Activated T-helper 1 cell treated with anti-CD3 and anti-CD28 coated beads, Interleukin-12 subunit alpha, Interleukin-12 subunit beta, Interleukin-2, Interleukin-4 antibody, amounts not matched to agents 30 ng/mL and 10 ng/mL and 1 ng/mL, durations not matched to agents 14 hours and 24 hours and 36 hours (primary cell): ENCODE data around the gene IPMK. TPM values are rescaled to one million over a fixed set of nuclear protein-coding genes. Genes with fewer than 3 reads are reported as not detected.
"Not testable (repeated sequence)": the region's sequence is repeated elsewhere in the genome, so short reads cannot be mapped to it uniquely, and the experiment has no call there.

Experiments
- DNase-seq: peaks from one replicate; pipeline ENCODE4 v3.0.0; 2021; ENCODE audit warnings: low spot score
- H3K27ac Mint-ChIP-seq: one replicate; pipeline ENCODE4 v1.8.0; 2021; ENCODE audit warnings: mild to moderate bottlenecking, mixed read lengths
- H3K27me3 Mint-ChIP-seq: one replicate; pipeline ENCODE4 v1.8.0; 2022; ENCODE audit warnings: mild to moderate bottlenecking, moderate library complexity, mixed read lengths; ENCODE audit not compliant: insufficient read depth
- H3K36me3 Mint-ChIP-seq: one replicate; pipeline ENCODE4 v1.8.0; 2021; ENCODE audit warnings: low read depth, mixed read lengths
- H3K4me1 Mint-ChIP-seq: one replicate; pipeline ENCODE4 v1.8.0; 2021; ENCODE audit warnings: low read depth, mixed read lengths
- H3K4me3 Mint-ChIP-seq: one replicate; pipeline ENCODE4 v1.8.0; 2021; ENCODE audit warnings: mild to moderate bottlenecking, moderate library complexity, mixed read lengths
- H3K9me3 Mint-ChIP-seq: one replicate; pipeline ENCODE4 v1.8.0; 2021; ENCODE audit warnings: mixed read lengths
- intact Hi-C: fragments of 100-400 bp; cut with micrococcal nuclease; formaldehyde crosslinking; loops from one replicate; pipeline ENCODE4 v1.15.1; 2024
- total RNA-seq: library from RNA; stranded (reverse); gene quantifications from 2 replicates; pipeline ENCODE4 v1.2.3, GENCODE V29; 2022

Gene IPMK
- total RNA-seq, 1 donor from 2014 or later: 6.5 TPM

DNA sequence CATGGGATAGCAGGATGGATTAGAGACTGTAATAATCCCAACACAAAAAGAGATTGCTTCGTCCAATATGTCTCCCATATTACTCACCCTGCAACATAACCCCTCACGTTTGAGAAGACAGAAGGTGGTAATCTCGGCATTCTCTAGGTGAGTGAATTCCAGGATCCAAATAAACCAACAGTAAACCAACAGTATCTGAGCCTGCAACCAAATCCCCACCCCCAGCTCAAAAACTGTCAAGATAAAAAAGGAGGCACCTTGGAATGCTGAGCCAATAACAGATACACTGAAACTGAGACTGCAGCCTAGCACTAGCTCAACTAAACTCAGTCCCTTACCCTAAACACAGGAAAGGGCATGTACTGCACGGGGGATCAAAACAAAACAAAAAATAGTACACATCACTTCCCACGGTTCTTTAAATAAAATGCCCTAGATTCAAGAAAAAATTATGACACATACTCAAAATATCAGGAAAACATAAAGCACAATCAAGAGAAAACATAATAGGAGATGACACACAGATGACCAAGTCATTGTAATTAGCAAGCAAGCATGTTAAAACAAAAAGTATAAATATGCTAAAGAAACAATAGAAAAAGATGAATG lies 28.0 kb downstream of the IPMK start:
- no peak overlapping the region for H3K4me3 Mint-ChIP-seq
- no peak for DNase-seq
- peaks cover 43% of the 10 kb centered on the region for H3K4me1 Mint-ChIP-seq
- H3K27me3 Mint-ChIP-seq: peaks cover 2% of the 10 kb centered on the region
- peaks cover 33% of the 10 kb centered on the region for H3K36me3 Mint-ChIP-seq
- intact Hi-C loops: loop anchor here (2.0 kb wide), 1 partner anchor 15 kb away; no protein-coding TSS in a partner anchor
- peak overlapping the region; percentile 21 for H3K27ac Mint-ChIP-seq
- H3K9me3 Mint-ChIP-seq: peaks cover 10% of the 10 kb centered on the region

DNA sequence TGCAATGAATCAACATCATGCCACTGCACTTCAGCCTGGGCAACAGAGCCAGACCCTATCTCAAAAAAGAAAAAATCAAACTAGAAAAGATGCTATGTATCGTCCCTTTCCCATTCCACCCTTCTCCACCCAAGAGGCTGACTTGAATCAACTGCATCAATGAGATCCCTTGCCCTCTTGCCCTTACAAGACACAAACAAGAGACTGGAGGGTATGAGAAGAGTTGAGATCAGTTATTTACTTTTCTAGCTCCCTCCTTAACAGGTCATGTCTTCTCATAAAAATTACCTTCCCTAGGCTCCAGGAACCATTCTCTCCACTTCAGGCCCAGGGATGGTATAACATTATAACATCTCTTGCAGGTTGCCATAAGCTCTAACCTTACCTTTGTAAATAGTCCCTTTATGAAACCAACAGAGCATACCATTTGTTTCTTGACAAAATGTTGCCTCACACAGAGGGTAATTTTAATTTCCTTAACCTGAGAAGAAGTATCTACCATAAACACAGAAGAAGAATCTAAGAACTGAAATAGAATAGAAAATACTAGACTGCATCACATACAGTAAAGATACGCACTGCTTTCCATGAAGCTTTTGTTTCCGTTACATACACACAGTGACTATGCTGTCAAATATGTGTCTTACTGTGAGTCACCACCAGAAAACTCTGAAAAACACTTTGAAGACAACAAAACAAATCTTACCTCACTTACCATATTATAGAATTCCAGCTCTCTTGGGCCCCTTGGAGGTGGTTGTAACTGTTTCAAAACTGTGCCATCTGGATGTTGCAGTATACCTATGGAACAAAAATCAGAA lies 30.5 kb downstream of the IPMK start:
- Mint-ChIP-seq H3K27me3 (peaks cover 2% of the 10 kb centered on the region), H3K4me3 (no peak overlapping the region), H3K36me3 (peaks cover 54% of the 10 kb centered on the region), H3K9me3 (peaks cover 10% of the 10 kb centered on the region), H3K4me1 (peaks cover 43% of the 10 kb centered on the region), H3K27ac (peak overlapping the region; percentile 93)
- no peak for DNase-seq
- intact Hi-C loops: loop anchor here (1.0 kb wide), 2 partner anchors 29 to 45 kb away; no protein-coding TSS in a partner anchor

- H3K4me1 Mint-ChIP-seq, H3K27me3 Mint-ChIP-seq, intact Hi-C loops, H3K4me3 Mint-ChIP-seq, DNase-seq, H3K27ac Mint-ChIP-seq, H3K9me3 Mint-ChIP-seq: not testable (repeated sequence)
- peaks cover 41% of the 10 kb centered on the region for H3K36me3 Mint-ChIP-seq
These were observed 37.8 kb downstream of the IPMK start for GRCh38 chr10:58229856-58230255.

DNA sequence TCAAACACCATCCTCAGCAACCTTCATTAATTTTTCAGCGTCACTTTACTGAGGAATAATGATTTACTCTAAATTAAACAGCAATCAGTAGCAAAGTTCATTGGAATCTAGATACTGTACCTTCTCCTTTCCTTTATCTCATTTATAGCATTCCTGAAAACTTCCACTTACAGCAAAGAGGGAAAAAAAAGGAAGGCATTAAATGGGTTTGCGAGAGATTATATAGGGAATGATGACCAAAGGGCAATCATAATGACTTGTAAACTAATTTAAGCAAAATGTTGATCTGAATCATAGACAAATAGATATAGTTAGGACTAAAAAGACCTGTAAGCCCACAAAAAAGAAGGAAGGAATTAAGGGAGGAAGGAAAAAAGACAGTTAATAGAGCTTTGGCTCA lies 42.0 kb downstream of the IPMK start:
- H3K36me3 Mint-ChIP-seq: peaks cover 16% of the 10 kb centered on the region
- no peak overlapping the region for H3K27ac Mint-ChIP-seq
- no peak overlapping the region for H3K4me3 Mint-ChIP-seq

DNA sequence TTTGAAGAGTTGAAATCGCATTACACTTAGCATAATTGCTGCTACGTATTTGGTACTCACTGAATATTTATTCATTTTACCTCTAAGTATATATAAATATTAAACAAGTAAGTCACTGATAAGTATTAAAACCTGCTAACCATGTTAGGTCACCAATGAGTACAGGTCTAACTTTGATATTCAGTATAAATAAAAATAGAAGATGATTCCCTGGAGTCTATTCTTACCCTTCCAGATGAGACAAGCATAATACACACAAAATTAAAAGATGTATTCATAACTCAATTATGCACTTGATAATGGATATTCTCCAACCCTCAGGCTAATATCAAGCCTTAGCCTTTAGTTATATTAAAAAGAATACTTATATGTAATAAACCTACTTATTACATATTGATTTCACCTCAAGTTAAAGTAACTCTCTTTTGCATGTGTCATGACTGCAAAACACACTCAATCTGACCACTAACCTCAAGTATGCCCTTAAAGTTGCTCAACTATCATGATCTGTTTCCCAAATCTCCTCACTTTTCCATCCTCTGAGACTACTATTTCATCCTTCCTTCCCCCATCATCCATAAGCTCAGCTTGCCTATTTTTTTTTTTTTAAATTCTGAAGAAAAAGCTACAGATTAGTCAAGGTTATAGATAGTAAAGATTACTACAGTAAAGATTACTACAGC lies 46.8 kb downstream of the IPMK start:
- no peak overlapping the region for H3K4me3 Mint-ChIP-seq
- intact Hi-C loops: loop anchor here (5.0 kb wide), 1 partner anchor 41 kb away; no protein-coding TSS in a partner anchor
- no peaks in the 10 kb centered on the region for H3K4me1 Mint-ChIP-seq
- H3K27ac Mint-ChIP-seq: no peak overlapping the region
- H3K36me3 Mint-ChIP-seq: peaks cover 15% of the 10 kb centered on the region
- no peaks in the 10 kb centered on the region for H3K9me3 Mint-ChIP-seq
- no peaks in the 10 kb centered on the region for H3K27me3 Mint-ChIP-seq
- no peak for DNase-seq

More for the DNA sequence above, 42.0 kb downstream of the IPMK start:
- no peaks in the 10 kb centered on the region for H3K4me1 Mint-ChIP-seq
- no peaks in the 10 kb centered on the region for H3K27me3 Mint-ChIP-seq
- no peak for DNase-seq
- H3K9me3 Mint-ChIP-seq: no peaks in the 10 kb centered on the region
- intact Hi-C loops: no loop called here

- DNase-seq: no peak
- Mint-ChIP-seq H3K4me3 (no peak overlapping the region), H3K4me1 (no peaks in the 10 kb centered on the region), H3K9me3 (no peaks in the 10 kb centered on the region), H3K27ac (no peak overlapping the region), H3K27me3 (no peaks in the 10 kb centered on the region), H3K36me3 (peaks cover 11% of the 10 kb centered on the region)
- intact Hi-C loops: loop anchor here (5.0 kb wide), 1 partner anchor 42 kb away; no protein-coding TSS in a partner anchor
These were observed 47.8 kb downstream of the IPMK start for GRCh38 chr10:58219875-58220274.

- DNase-seq: no peak
- no peaks in the 10 kb centered on the region for H3K27me3 Mint-ChIP-seq
- intact Hi-C loops: no loop called here
- no peaks in the 10 kb centered on the region for H3K9me3 Mint-ChIP-seq
- no peak overlapping the region for H3K4me3 Mint-ChIP-seq
- H3K4me1 Mint-ChIP-seq: peaks cover 4% of the 10 kb centered on the region
- peaks cover 12% of the 10 kb centered on the region for H3K36me3 Mint-ChIP-seq
- H3K27ac Mint-ChIP-seq: no peak overlapping the region
These were observed 50.1 kb downstream of the IPMK start for GRCh38 chr10:58217612-58218011.

- peaks cover 7% of the 10 kb centered on the region for H3K4me1 Mint-ChIP-seq
- H3K27ac Mint-ChIP-seq: no peak overlapping the region
- H3K27me3 Mint-ChIP-seq: no peaks in the 10 kb centered on the region
- intact Hi-C loops: no loop called here
- no peaks in the 10 kb centered on the region for H3K9me3 Mint-ChIP-seq
- peaks cover 11% of the 10 kb centered on the region for H3K36me3 Mint-ChIP-seq
- DNase-seq: no peak
- no peak overlapping the region for H3K4me3 Mint-ChIP-seq
These were observed 55.1 kb downstream of the IPMK start for GRCh38 chr10:58212622-58213021.

GRCh38 chr10:58210160-58210559 lies 57.5 kb downstream of the IPMK start:
- Mint-ChIP-seq H3K27ac (no peak overlapping the region), H3K4me3 (no peak overlapping the region), H3K27me3 (no peaks in the 10 kb centered on the region), H3K9me3 (no peaks in the 10 kb centered on the region), H3K36me3 (peaks cover 14% of the 10 kb centered on the region), H3K4me1 (peaks cover 7% of the 10 kb centered on the region)
- DNase-seq: no peak
- intact Hi-C loops: no loop called here

DNA sequence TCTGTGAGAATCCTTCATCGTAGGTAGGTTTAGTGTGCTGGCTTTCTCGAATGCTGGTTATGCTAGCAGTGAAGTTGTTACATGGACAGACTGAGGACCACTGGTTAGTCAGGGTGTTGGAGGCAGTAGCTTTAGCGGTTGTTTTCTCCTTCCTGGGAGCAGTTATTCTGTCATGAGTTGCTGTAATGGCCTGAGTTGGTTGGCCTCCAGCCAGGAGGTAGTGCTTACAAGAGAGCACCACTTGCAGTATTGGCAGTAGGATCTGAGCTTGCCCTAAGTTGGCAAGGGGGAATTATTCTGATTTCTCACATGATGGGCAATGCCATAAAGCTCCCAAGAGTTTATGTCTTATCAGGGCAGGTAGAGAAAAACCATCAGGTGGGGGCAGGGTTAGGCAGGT lies 58.0 kb downstream of the IPMK start:
- Mint-ChIP-seq H3K4me3 (no peak overlapping the region), H3K36me3 (peaks cover 10% of the 10 kb centered on the region), H3K9me3 (no peaks in the 10 kb centered on the region), H3K27ac (no peak overlapping the region), H3K4me1 (peaks cover 7% of the 10 kb centered on the region), H3K27me3 (no peaks in the 10 kb centered on the region)
- intact Hi-C loops: no loop called here
- DNase-seq: no peak

- peaks cover 16% of the 10 kb centered on the region for H3K36me3 Mint-ChIP-seq
- H3K4me1 Mint-ChIP-seq: peaks cover 7% of the 10 kb centered on the region
- DNase-seq: no peak
- intact Hi-C loops: no loop called here
- H3K9me3 Mint-ChIP-seq: no peaks in the 10 kb centered on the region
- H3K27me3 Mint-ChIP-seq: no peaks in the 10 kb centered on the region
- H3K27ac Mint-ChIP-seq: no peak overlapping the region
- H3K4me3 Mint-ChIP-seq: no peak overlapping the region
These were observed 61.4 kb downstream of the IPMK start for GRCh38 chr10:58206251-58206650.

GRCh38 chr10:58201704-58202103 lies 66.0 kb downstream of the IPMK start:
- Mint-ChIP-seq H3K9me3 (no peaks in the 10 kb centered on the region), H3K4me3 (no peak overlapping the region), H3K36me3 (peaks cover 17% of the 10 kb centered on the region), H3K4me1 (peaks cover 8% of the 10 kb centered on the region), H3K27me3 (no peaks in the 10 kb centered on the region), H3K27ac (no peak overlapping the region)
- intact Hi-C loops: no loop called here
- no peak for DNase-seq

- H3K36me3 Mint-ChIP-seq: no peaks in the 10 kb centered on the region
- peaks cover 13% of the 10 kb centered on the region for H3K27me3 Mint-ChIP-seq
- DNase-seq: no peak
- no peak overlapping the region for H3K27ac Mint-ChIP-seq
- no peak overlapping the region for H3K4me3 Mint-ChIP-seq
- no peaks in the 10 kb centered on the region for H3K9me3 Mint-ChIP-seq
- no peaks in the 10 kb centered on the region for H3K4me1 Mint-ChIP-seq
- intact Hi-C loops: no loop called here
These were observed 78.4 kb downstream of the IPMK start for GRCh38 chr10:58189269-58189668.
